ENCODE measurements around the gene SNX22.
"Not testable (repeated sequence)": the region's sequence is repeated elsewhere in the genome, so short reads cannot be mapped to it uniquely, and the experiment has no call there.

Gene SNX22

DNA sequence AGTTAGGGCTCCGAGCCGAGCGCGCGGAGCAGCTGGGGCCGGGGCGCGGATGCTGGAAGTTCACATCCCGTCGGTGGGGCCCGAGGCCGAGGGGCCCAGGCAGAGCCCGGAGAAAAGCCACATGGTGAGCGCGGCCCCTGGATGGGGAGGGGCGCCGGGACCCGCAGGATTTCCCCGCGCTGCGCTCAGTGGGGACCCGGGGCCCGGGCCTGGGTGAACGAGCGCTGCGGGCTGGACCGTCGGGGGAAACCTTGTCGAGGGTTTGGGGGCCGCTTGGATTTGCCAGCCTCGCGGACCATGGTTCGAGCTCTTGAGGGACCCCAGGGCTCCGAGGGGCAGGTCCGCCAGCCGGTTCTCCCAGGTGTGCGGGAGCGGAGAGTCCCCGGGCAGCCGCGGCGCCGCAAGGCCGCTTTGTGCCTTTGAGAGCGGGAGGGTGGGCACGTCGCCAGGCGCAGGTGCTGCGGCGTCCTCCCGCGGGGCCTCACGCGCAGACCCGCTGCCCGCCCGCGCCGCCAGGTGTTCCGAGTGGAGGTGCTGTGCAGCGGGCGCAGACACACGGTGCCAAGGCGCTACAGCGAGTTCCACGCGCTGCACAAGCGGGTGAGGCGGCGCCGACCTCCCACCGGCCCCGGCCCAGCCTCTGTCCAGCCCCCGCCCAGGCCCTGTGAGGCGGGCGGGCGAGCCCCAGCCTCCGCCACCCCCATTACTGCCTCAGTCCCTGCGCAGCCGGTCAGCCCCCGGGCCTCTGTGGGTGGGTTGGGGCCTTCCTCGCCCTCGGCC lies at the start of gene SNX22:
SNX22 (plus strand) TSS at position 5 of the 780 bp plus-strand sequence; CDS start at position 50, 45 bp downstream.
- no peak for DNase-seq

DNA sequence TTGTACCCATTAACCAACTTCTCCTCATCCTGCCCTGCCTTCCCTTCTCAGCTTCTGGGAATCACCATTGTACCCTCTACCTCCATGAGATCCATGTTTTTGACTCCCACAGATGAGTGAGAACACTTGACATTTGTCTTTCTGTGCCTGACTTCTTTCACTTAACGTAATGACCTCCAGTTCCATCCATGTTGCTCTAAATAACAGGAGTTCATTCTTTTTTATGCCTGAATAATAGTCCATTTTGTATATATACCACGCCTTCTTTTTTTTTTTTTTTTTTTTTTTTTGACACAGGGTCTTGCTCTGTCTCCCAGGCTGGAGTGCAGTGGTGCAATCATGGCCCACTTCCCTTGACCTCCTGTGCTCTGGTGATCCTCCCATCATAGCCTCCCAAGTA lies 49.0 kb upstream of the SNX22 start:
- no peak for DNase-seq

DNA sequence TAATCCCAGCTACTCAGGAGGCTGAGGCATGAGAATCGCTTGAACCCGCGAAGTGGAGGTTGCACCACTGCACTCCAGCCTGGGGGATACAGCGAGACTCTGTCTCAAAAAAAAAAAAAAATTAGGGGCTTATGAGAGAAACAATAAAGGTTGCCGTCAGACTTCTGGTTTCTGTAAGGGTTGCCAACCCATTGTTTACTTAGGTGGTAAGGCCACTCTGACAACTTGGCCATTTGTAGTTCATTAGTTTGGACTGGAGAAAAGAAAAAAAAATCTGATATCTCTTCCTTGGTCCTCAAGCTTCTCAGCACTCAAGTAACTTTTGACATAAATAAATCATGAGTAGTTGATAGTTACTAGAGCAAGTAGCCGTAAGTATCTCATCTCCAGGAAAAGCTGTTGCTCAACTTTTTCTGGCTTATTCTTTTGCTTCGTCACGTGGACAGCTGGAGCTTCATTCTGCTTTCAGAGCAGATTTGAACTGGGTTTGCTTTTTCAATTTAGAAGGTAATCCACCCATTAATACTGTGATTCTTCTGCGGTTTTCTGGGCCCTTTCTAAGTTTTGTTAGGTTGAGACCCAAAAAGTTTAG lies 46.3 kb upstream of the SNX22 start:
- no peak for DNase-seq

GRCh38 chr15:64107337-64107736 lies 44.2 kb upstream of the SNX22 start:
- DNase-seq = no peak

GRCh38 chr15:64110108-64110701 lies 41.3 kb upstream of the SNX22 start:
- not testable (repeated sequence) for DNase-seq

DNA sequence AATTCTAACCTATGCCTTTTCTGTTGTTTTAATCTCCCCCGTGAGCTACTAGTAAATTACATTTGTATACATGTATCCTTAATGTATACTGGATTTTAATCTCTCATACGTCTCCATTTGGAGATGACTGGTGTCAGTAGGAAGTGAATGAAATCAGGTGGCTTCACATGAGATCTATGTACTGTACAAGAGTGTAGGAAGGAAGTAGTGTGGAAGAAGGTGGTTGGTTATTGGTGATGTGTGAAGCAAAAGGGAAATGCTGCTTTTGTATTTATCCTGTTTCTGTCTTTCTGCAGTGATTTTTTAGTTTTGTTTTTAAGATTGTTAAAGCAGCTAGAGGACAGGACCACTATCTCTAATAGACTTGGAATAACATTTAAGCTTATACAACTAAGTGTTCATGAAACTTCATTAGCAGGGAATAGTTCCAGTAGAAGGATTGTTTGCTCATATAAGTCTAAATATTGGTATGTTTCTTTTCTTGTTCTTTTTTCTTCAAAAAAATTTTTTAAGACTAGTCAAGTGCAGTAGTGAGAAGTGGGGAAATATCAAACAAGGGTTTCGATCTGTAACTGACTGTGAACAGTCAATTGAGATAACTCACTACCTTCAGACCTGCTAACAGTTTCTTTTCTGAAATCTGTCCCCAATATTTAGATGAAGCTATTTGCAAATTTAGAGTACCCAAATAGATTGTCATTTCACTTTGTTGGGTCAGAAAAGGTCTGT lies 40.4 kb upstream of the SNX22 start:
- DNase-seq = no peak

DNA sequence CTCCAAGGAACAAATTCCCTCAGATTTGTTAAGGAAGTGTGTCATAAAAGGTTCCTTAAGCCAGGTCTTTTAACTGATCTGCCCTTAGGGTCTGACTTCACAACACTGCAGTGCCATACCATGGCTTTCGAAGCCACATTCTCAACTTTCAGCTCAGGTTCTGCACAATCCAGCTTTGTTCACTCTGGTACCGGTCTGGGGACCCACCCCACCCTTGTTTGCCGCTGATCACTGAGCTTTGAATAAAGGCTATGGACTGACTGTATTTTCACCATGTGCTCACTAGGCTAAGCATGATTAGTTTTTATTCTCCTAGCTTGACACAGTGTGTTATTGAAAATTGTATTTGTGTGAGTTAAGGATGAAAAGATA lies 39.9 kb upstream of the SNX22 start:
- no peak for DNase-seq

DNA sequence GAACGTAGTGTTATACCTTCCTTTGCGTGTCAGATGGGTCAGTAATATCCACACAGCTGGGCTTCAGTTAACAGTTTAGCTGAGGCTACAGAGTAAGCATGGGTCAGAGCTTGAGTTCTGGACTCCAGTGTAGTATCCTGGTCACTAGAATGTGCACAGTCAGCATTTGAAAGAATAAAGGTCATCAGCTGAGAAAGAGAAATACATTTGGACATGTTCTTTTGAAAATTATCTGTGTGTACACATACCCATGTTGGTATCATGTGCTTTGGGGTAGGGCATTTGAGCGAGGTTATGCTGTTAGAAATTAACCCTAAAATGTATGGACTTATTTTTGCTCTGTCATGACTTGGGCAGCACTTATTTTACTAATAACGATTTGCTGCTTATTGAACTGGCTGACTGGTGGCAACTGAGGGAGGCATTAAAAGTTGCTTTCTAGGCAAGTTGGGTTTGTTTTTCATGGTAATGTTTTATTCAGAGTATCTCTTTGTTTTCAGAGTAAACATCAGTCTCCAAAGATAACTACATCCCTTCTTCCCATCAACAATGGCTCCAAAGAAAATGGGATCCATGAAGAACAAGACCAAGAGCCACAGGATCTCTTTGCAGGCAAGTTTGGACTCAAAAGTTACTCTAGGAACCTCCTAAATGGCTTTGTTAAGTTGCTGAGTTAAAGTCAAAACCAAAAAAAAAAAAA lies 39.3 kb upstream of the SNX22 start:
- no peak for DNase-seq

DNA sequence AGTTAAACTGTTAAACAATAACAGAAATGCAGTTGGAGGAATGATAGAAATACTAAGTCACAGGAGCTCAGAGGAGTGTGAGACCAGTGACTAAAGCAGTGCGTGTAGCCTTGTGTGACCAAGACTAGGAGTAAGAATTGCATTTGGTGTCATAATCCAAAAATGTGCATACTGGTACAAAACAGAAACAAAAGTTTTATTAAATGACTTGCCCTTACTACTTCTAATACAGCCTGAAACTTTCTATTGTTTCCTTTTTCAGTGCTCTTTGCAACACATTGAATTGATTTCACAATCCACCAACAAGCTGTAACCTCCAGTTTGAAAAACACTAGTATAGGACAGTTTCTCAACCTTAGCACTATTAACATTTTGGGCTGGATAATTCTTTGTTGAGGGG lies 38.6 kb upstream of the SNX22 start:
- no peak for DNase-seq

DNA sequence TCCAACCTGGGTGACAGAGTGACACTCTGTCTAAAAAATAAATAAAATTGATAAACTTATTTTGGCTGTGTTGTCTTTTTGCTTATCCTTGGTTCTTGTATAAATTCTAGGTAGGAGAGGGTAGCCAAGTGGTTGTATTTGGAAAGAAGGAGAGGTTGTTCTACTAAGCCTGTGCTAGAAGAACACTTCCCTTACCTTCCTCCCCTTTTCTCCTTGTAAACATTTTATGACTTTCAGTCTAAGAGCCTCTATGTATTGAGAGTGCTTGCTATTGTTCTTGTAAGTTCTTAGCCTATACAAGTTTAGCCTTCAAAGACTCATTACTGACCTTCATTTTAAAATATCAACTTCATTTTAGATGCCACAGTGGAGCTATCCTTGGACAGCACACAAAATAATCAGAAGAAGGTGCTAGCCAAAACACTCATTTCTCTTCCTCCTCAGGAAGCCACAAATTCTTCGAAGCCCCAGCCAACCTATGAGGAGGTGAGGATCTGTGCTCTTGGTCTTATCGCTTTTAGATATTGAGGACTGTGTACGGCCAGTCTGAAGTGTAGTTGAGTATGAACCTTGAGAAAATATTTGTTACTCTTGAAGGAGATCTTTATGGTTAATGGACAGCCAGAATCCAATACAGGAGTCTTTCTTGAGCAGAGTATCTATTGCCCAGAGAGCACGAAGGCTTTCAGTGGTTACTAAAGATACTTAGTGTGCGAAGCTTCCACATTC lies 33.6 kb upstream of the SNX22 start:
- no peak for DNase-seq

DNA sequence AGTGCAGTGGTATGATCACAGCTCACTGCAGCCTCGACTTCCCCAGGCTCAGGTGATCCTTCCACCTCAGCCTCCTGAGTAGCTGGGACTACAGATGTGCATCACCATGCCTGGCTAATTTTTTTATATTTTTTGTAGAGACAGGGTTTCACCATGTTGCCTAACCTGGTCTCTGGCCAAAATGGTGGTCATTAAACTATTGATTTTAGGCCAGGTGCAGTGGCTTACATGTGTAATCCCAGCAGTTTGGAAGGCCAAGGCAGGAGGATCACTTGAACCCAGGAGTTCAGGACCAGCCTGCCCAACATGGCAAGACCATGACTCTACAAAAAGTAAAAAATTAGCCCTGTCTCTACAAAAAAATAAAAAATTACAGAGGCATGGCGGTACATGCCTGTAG lies 31.2 kb upstream of the SNX22 start:
- DNase-seq = not testable (repeated sequence)

DNA sequence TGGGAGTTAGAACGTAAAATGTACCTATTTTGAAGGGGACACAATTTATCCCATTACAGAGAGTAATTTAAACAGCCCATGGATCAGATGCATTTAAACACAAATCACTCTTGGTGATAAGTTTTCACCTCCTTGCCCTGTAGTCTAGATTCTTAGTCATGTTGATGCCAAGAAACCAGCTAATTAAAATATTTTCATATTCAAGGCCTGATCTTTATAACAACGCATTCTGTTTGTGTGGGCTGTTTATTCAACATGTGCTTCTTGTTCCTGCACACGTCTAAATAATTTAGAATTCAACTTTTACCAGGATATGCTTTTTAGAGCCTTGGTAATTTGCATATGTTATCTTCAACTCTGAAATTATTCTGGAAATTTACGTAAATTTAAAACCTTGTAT lies 29.9 kb upstream of the SNX22 start:
- DNase-seq = no peak

GRCh38 chr15:64122444-64122843 lies 29.1 kb upstream of the SNX22 start:
- DNase-seq = no peak

- no peak for DNase-seq
Measured at GRCh38 chr15:64122936-64123351, 28.6 kb upstream of the SNX22 start.

DNA sequence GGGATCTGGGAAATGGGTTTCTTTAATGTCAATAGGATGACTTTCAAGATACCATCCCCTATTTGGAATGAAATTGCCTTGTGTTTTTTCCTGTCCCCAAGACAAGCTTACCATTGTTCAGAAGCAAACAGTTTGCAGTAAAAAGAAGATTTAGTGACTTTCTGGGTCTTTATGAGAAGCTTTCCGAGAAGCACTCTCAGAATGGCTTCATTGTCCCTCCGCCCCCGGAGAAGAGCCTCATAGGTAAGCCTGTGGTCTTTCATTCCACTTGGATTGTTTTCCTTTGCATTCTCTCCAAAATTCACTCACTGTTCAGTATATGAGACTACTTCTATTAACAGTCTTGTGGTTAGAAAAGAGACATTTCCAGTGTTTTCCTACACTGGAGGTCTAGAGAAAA lies 25.6 kb upstream of the SNX22 start:
- DNase-seq = no peak

DNA sequence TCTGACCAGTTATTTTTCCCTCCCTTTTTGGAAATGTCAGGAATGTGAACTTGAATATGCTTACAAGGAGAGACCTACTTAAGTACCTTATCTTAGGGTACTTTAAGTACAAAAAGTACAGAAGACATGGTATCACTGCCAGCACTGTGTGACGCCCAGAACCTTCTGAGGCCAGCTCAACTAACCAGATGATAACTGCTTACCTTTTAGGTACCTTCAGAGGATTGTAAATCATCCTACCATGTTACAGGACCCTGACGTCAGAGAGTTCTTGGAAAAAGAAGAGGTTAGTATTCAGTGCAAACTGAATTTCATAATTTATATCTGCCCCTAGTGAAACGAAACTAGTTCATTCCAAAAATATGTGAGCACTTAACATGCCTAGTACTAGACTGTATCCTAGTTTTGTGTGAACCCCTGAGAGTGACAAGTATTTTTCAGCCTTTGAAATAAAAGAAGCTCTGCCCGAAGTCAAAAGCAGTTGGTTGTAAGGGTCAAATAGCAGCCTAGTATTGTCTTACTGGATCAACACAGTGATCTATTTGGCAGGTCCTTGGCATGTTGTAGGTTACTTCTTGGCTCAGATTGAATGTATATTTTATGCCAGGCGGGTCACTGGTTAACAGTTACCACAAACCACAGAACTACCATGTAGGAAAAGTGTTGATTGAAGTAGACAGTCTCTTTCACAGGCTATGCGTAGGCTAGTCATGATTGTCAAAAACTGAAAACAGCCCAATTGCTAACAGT lies 23.8 kb upstream of the SNX22 start:
- DNase-seq = no peak

- no peak for DNase-seq
Measured at GRCh38 chr15:64130159-64130558, 21.4 kb upstream of the SNX22 start.

DNA sequence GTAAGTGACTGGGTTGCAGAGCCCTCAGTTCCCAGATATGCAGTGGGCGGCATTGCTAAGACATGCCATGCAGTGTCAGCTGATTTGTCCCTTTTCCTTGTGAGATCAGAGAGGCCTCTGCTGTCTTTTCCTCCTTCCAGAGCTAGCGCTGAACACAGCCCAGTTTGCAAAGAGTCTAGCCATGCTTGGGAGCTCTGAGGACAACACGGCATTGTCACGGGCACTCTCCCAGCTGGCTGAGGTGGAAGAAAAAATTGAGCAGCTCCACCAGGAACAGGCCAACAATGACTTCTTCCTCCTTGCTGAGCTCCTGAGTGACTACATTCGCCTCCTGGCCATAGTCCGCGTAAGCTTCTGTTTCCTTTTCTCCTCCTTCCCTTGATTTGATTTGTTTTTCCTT lies 20.0 kb upstream of the SNX22 start:
- no peak for DNase-seq

- DNase-seq = no peak
Measured at GRCh38 chr15:64132217-64132616, 19.3 kb upstream of the SNX22 start.

GRCh38 chr15:64133623-64134344 lies 17.7 kb upstream of the SNX22 start:
- no peak for DNase-seq

- no peak for DNase-seq
Measured at GRCh38 chr15:64134345-64134829, 17.1 kb upstream of the SNX22 start.

Measured in right hindlimb (tissue), 1 donor.